GM12874 (cell line): ENCODE data around the gene POU3F3.
A peak's percentile ranks its signal among the peaks of the same experiment; 100 is the strongest.

ENCODE experiments used
- CTCF ChIP-seq: IDR thresholded peaks from 2 replicates; pipeline ENCODE4 v1.5.1; 2011; ENCODE audit warnings: low read depth, mild to moderate bottlenecking, control low read depth, low read length, moderate library complexity; ENCODE audit not compliant: insufficient read depth

The POU3F3 gene

DNA sequence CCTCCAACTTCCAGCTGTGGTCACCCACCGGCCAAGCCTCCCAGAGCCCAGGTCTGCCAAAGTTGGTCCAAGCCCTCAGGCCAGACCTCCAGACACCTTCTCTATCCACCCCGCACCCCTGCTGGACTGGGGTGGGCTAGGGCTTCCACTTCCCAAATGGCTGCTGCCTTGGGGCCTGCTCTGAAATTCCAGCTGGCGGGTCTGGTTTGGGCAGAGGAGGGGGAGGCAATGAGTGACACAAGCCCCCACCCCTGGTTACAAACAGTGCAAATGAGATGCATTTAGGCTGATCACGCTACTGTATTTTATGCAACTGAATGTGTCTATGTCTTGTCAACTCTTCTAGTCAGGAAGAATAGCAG lies 14.6 kb downstream of the POU3F3 start:
- no peak for TF ChIP-seq CTCF

DNA sequence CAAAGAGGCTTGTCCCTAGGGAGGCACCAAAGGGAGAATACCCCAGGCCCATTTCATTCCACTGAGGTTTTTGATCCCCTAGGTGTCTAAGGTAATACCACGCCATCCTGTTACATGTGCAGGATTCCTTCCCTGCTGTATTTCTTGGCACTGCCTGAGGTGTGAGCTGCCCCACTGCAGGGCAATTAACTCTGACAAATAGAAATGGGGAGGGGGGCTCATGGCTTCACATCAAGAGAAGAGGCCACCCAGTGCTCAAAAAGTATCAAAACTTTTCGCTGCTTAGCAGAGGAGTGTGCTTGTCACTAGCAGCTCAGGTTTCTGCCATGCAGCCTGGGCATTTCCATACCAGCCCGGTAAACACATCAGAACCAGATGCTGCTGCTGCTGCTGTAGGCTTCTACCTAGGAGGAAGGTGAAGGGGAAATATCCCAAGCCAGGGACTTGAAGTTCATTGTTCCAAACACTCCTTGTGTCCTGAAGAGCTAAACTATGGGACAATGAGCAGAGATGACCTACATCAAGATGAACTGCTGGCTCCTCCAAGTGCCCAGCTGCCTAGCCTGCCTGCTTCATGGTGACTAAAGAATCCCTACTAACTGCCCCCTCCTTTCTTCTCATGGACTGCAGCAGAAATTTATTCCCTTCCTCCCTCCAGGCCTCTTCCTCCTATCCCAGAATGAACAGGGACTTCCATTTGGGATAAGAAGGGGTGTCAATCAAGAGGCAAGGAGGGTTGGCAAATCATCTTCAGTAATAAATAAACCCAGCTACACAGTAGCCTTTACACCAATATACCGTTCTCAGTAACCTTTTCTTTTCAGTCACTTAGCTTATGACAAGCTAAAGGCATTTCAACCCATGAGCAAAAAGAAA lies 16.4 kb downstream of the POU3F3 start:
- no peak for TF ChIP-seq CTCF

DNA sequence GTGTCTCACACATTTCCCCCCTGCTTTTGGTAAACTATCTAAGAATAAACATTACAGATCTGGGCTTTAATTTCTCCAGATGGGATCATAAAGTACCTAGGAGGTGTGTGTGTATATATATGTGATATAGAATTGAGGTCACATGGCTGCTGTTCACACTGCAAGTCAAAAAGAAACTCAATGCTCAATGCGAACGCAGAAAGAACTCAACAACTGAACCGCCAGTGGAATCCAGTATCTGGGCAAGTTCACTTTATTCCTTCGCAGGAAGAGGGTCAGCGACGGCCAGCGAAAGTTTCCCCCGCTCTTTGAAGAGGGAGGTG lies 17.7 kb downstream of the POU3F3 start:
- TF ChIP-seq CTCF, result no peak

GRCh38 chr2:104871972-104872865 lies 18.3 kb downstream of the POU3F3 start:
- no peak for TF ChIP-seq CTCF

DNA sequence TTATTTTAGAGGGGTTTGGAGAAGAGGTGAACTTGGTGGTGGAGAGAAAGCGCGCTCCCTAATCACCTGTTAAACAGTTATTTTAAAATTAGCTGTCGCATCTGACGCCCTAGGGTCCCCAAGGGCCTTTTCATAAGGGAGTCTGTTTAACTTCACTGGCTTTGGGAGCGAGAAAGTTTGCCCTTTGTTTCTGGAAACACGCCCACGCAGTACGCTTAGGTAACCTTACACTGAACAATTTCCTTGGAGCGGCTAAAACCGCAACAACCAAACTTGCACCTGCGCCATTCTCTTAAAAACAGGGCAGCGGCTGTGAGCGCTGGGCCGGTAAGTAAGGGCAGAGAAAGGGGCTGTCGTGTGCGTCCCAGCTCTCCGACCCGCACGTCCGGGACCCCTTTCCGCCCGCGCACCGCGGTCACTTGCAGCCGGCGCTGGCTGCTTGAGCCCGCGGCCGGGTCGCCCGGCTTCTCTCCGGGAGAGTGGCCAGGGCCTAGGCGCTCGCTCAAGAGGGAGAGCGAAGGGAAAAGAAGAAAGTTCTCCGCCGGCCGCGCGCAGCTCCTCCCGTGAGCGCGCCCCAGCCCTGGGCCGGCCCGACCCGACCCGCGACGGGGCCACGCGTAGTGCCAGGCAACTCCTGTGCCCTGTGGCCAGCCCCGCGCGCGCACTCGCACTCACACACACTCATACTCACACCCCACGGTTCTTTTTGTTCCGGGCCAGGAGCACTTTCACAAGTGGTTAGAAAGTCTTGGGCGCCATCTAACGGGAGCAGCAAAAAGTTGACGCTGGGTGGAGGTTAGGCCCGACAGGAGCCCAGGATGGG lies 19.2 kb downstream of the POU3F3 start:
- TF ChIP-seq CTCF, result peak; percentile 60

DNA sequence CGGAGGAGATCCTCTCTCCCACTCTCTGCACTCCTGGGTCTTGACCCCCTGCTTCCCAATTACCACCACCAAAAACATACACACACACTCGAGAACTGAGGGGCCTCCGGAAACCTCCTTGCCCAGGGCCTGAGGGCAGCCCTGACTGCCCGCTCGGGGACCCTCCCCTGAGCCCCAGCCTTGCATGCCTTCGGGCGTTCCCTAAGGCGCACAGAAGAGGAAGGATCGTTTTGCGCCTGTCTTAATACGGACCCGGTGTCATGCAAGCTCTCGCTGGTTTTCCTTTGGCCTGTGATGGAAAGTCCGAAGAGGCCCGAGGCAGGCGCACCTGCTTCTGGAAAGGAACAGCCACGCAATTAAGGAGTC lies 19.8 kb downstream of the POU3F3 start:
- TF ChIP-seq CTCF, result no peak

GRCh38 chr2:104874230-104874629 lies 20.3 kb downstream of the POU3F3 start:
- TF ChIP-seq CTCF, result no peak
